Natural killer cell (primary cell): ENCODE measurements around the gene DENND1C. TPM values are rescaled to one million over a fixed set of nuclear protein-coding genes. Genes with fewer than 3 reads are reported as not detected.

Experiments used
- ATAC-seq, 3 donors: fragments of 150-1000 bp in 2 of 3; fragments of 200-7000 bp in 1 of 3; cut with Tn5 transposase; 1 replicate in 1 of 3; 2 replicates in 2 of 3; pipeline ENCODE4 v1.10.0; 2021; ENCODE audit warnings: mild to moderate bottlenecking in 2 of 3, moderate library complexity in 2 of 3
- DNase-seq, 2 donors: peaks; one replicate each; pipeline versions ENCODE4 v3.0.0 to v3.0.0-alpha.2; 2013 to 2021; ENCODE audit warnings: mixed read lengths in 1 of 2
- H3K27ac ChIP-seq: one replicate; pipeline ENCODE4 v1.5.1; 2013; ENCODE audit warnings: mild to moderate bottlenecking, low read length
- H3K27me3 ChIP-seq: one replicate; pipeline ENCODE4 v1.6.1; 2013; ENCODE audit warnings: low read length; ENCODE audit not compliant: control insufficient read depth, insufficient read depth
- H3K36me3 ChIP-seq: one replicate; pipeline ENCODE4 v1.6.1; 2013; ENCODE audit warnings: low read length; ENCODE audit not compliant: control insufficient read depth, insufficient read depth
- H3K4me1 ChIP-seq: one replicate; pipeline ENCODE4 v1.6.1; 2013; ENCODE audit warnings: low read length; ENCODE audit not compliant: control insufficient read depth, insufficient read depth
- H3K4me3 ChIP-seq: one replicate; pipeline ENCODE4 v1.5.1; 2013; ENCODE audit warnings: low read length
- H3K9me3 ChIP-seq: one replicate; pipeline ENCODE4 v1.6.1; 2013; ENCODE audit warnings: low read length; ENCODE audit not compliant: control insufficient read depth, insufficient read depth
- H3K27ac Mint-ChIP-seq, 2 donors: one replicate each; pipeline ENCODE4 v1.8.0; 2022; ENCODE audit warnings: mild to moderate bottlenecking in 2 of 2, mixed read lengths in 2 of 2, moderate library complexity in 1 of 2
- H3K27me3 Mint-ChIP-seq, 2 donors: one replicate each; pipeline ENCODE4 v1.8.0; 2022; ENCODE audit warnings: low read depth in 2 of 2, mixed read lengths in 2 of 2
- H3K36me3 Mint-ChIP-seq: one replicate; pipeline ENCODE4 v1.8.0; 2022; ENCODE audit warnings: mixed read lengths
- H3K4me1 Mint-ChIP-seq, 2 donors: one replicate each; pipeline ENCODE4 v1.8.0; 2022; ENCODE audit warnings: mixed read lengths in 2 of 2
- H3K4me3 Mint-ChIP-seq: one replicate; pipeline ENCODE4 v1.8.0; 2022; ENCODE audit warnings: mild to moderate bottlenecking, moderate library complexity, mixed read lengths
- H3K9me3 Mint-ChIP-seq, 2 donors: one replicate each; pipeline ENCODE4 v1.8.0; 2022; ENCODE audit warnings: mixed read lengths in 2 of 2
- CTCF ChIP-seq: fragments of 200-600 bp; IDR thresholded peaks from one replicate; pipeline ENCODE4 v1.8.0; 2022; ENCODE audit warnings: antibody characterized with exemption
- WGBS: methylation state at CpG from one replicate; pipeline ENCODE4 v1.1.7; 2013; ENCODE audit warnings: missing lambda C conversion rate; ENCODE audit not compliant: insufficient coverage; 5-methylcytosine and 5-hydroxymethylcytosine counted together
- intact Hi-C: fragments of 100-400 bp; cut with micrococcal nuclease; formaldehyde crosslinking; loops from one replicate; pipeline ENCODE4 v1.14.2; 2022
- total RNA-seq, 4 donors: library from RNA; stranded (reverse); fragments of 120-200 nt in 1 of 4; gene quantifications; one replicate each; pipeline versions ENCODE4 v1.2.3 to v1.2.4, GENCODE V29; 2013 to 2022

The DENND1C gene
- total RNA-seq, 3 donors from 2014 or later (not counting 1 experiment from before 2014, with no cell fraction given): 175 to 197 (median 188) TPM

- Mint-ChIP-seq H3K36me3 (no peaks in the 10 kb centered on the region), H3K27me3 (no peaks in the 10 kb centered on the region), H3K4me3 (no peak overlapping the region), H3K4me1 (peaks cover 0 to 3% of the 10 kb centered on the region in 2 donors), H3K27ac (no peak overlapping the region), H3K9me3 (no peaks in the 10 kb centered on the region)
- Histone ChIP-seq H3K36me3 (peaks cover 53% of the 10 kb centered on the region), H3K4me1 (no peaks in the 10 kb centered on the region), H3K9me3 (no peaks in the 10 kb centered on the region), H3K27me3 (no peaks in the 10 kb centered on the region), H3K4me3 (no peak overlapping the region), H3K27ac (no peak overlapping the region)
- intact Hi-C loops: no loop called here
- ATAC-seq: no peak
- TF ChIP-seq CTCF: no peak
- DNase-seq: no peak
- 98% methylated on average over 5 of the region's 9 CpGs for WGBS
Observed at GRCh38 chr19:6473647-6474046, 7.9 kb downstream of the DENND1C start.

- H3K27me3 ChIP-seq: no peaks in the 10 kb centered on the region
- intact Hi-C loops: no loop called here
- no peaks in the 10 kb centered on the region for H3K27me3 Mint-ChIP-seq
- H3K4me3 ChIP-seq: no peak overlapping the region
- no peak overlapping the region for H3K27ac ChIP-seq
- H3K27ac Mint-ChIP-seq: no peak overlapping the region
- peaks cover 0 to 10% of the 10 kb centered on the region in 2 donors for H3K4me1 Mint-ChIP-seq
- no peaks in the 10 kb centered on the region for H3K9me3 ChIP-seq
- H3K36me3 Mint-ChIP-seq: no peaks in the 10 kb centered on the region
- WGBS: 96% methylated on average over 4 of the region's 4 CpGs
- TF ChIP-seq CTCF: no peak
- ATAC-seq: no peak
- no peak for DNase-seq
- no peaks in the 10 kb centered on the region for H3K9me3 Mint-ChIP-seq
- H3K4me3 Mint-ChIP-seq: no peak overlapping the region
- peaks cover 56% of the 10 kb centered on the region for H3K36me3 ChIP-seq
- no peaks in the 10 kb centered on the region for H3K4me1 ChIP-seq
Observed at GRCh38 chr19:6472713-6473112, 8.9 kb downstream of the DENND1C start.

GRCh38 chr19:6471076-6471475 is 10.5 kb downstream of the DENND1C start:
- no peak overlapping the region for H3K27ac Mint-ChIP-seq
- Histone ChIP-seq H3K27me3 (no peaks in the 10 kb centered on the region), H3K27ac (no peak overlapping the region), H3K4me3 (no peak overlapping the region), H3K36me3 (peaks cover 47% of the 10 kb centered on the region), H3K9me3 (no peaks in the 10 kb centered on the region), H3K4me1 (no peaks in the 10 kb centered on the region)
- ATAC-seq (no peak), DNase-seq (no peak)
- H3K4me3 Mint-ChIP-seq: no peak overlapping the region
- no peaks in the 10 kb centered on the region for H3K36me3 Mint-ChIP-seq
- H3K27me3 Mint-ChIP-seq: no peaks in the 10 kb centered on the region
- intact Hi-C loops: no loop called here
- no peaks in the 10 kb centered on the region for H3K9me3 Mint-ChIP-seq
- no peak for TF ChIP-seq CTCF
- 93% methylated on average over 14 of the region's 14 CpGs for WGBS
- H3K4me1 Mint-ChIP-seq: peaks cover 0 to 11% of the 10 kb centered on the region in 2 donors

GRCh38 chr19:6470173-6470572 is 11.4 kb downstream of the DENND1C start:
- Histone ChIP-seq H3K27ac (no peak overlapping the region), H3K4me3 (no peak overlapping the region), H3K4me1 (no peaks in the 10 kb centered on the region), H3K27me3 (no peaks in the 10 kb centered on the region), H3K9me3 (no peaks in the 10 kb centered on the region), H3K36me3 (peaks cover 38% of the 10 kb centered on the region)
- H3K36me3 Mint-ChIP-seq: no peaks in the 10 kb centered on the region
- intact Hi-C loops: no loop called here
- no peak for DNase-seq
- peaks cover 0 to 11% of the 10 kb centered on the region in 2 donors for H3K4me1 Mint-ChIP-seq
- no peaks in the 10 kb centered on the region for H3K9me3 Mint-ChIP-seq
- no peak for ATAC-seq
- TF ChIP-seq CTCF: no peak
- H3K27me3 Mint-ChIP-seq: no peaks in the 10 kb centered on the region
- H3K27ac Mint-ChIP-seq: no peak overlapping the region
- 96% methylated on average over 6 of the region's 8 CpGs for WGBS
- no peak overlapping the region for H3K4me3 Mint-ChIP-seq
